MM.1S (cell line): ENCODE data around the gene COQ9.

ENCODE experiments used
- DNase-seq: peaks from one replicate; pipeline ENCODE4 v3.0.0-alpha.2; 2015
- H2AFZ ChIP-seq: fragments of 300-600 bp; sonication (generic); 2 replicates; pipeline ENCODE4 v1.6.0; 2016; ENCODE audit warnings: antibody characterized with exemption, low read length
- H3F3A ChIP-seq: fragments of 300-600 bp; sonication (generic); 2 replicates; pipeline ENCODE4 v1.6.1; 2016; ENCODE audit warnings: mild to moderate bottlenecking, antibody characterized with exemption, low read length, moderate library complexity, mixed read lengths; ENCODE audit not compliant: insufficient read depth
- H3K27ac ChIP-seq: fragments of 300-600 bp; sonication (generic); 2 replicates; pipeline ENCODE4 v1.5.1; 2016; ENCODE audit warnings: mild to moderate bottlenecking, low read length
- H3K27me3 ChIP-seq: fragments of 300-600 bp; sonication (generic); replicated peaks from 2 replicates; pipeline ENCODE4 v1.6.0; 2016; ENCODE audit warnings: low read length; ENCODE audit not compliant: insufficient read depth
- H3K36me3 ChIP-seq: fragments of 300-600 bp; sonication (generic); replicated peaks from 2 replicates; pipeline ENCODE4 v1.6.1; 2016; ENCODE audit warnings: mild to moderate bottlenecking, low read length, mixed read lengths; ENCODE audit not compliant: insufficient read depth
- H3K4me1 ChIP-seq: fragments of 300-600 bp; sonication (generic); 2 replicates; pipeline ENCODE4 v1.6.1; 2016; ENCODE audit warnings: low read length, mixed read lengths
- H3K4me2 ChIP-seq: fragments of 300-600 bp; sonication (generic); 2 replicates; pipeline ENCODE4 v1.6.0; 2016; ENCODE audit warnings: low read depth, low read length
- H3K4me3 ChIP-seq: fragments of 300-600 bp; sonication (generic); 2 replicates; pipeline ENCODE4 v1.5.1; 2016; ENCODE audit warnings: low read length, mixed read lengths
- H3K79me2 ChIP-seq: fragments of 300-600 bp; sonication (generic); 2 replicates; pipeline ENCODE4 v1.6.1; 2016; ENCODE audit warnings: mixed run types, low read length, mixed read lengths
- H3K9ac ChIP-seq: fragments of 300-600 bp; sonication (generic); 2 replicates; pipeline ENCODE4 v1.6.1; 2016; ENCODE audit warnings: low read length, mixed read lengths
- H3K9me2 ChIP-seq: fragments of 300-600 bp; sonication (generic); replicated peaks from 2 replicates; pipeline ENCODE4 v1.6.1; 2016; ENCODE audit warnings: mild to moderate bottlenecking, low read length, mixed read lengths; ENCODE audit not compliant: insufficient read depth
- H3K9me3 ChIP-seq: fragments of 300-600 bp; sonication (generic); replicated peaks from 2 replicates; pipeline ENCODE4 v1.6.1; 2016; ENCODE audit warnings: mild to moderate bottlenecking, low read length, mixed read lengths; ENCODE audit not compliant: insufficient read depth
- H4K20me1 ChIP-seq: fragments of 300-600 bp; sonication (generic); 2 replicates; pipeline ENCODE4 v1.6.1; 2016; ENCODE audit warnings: mild to moderate bottlenecking, low read length, moderate library complexity, mixed read lengths; ENCODE audit not compliant: insufficient read depth
- EZH2 ChIP-seq: fragments of 300-600 bp; sonication (generic); optimal IDR thresholded peaks from 2 replicates; pipeline ENCODE3; 2017; ENCODE audit warnings: low read depth, mild to moderate bottlenecking, antibody characterized with exemption, low read length, mixed read lengths
- EZH2phosphoT487 ChIP-seq: fragments of 300-600 bp; sonication (generic); IDR thresholded peaks from 2 replicates; pipeline ENCODE4 v1.6.1; 2018; ENCODE audit warnings: antibody characterized with exemption, low read length
- TF ChIP-seq, protein P1 (sequence below): fragments of 300-600 bp; sonication (generic); IDR thresholded peaks from 2 replicates; pipeline ENCODE4 v1.5.1; 2016; ENCODE audit warnings: antibody characterized with exemption, low read length, mixed read lengths

The COQ9 gene

DNA sequence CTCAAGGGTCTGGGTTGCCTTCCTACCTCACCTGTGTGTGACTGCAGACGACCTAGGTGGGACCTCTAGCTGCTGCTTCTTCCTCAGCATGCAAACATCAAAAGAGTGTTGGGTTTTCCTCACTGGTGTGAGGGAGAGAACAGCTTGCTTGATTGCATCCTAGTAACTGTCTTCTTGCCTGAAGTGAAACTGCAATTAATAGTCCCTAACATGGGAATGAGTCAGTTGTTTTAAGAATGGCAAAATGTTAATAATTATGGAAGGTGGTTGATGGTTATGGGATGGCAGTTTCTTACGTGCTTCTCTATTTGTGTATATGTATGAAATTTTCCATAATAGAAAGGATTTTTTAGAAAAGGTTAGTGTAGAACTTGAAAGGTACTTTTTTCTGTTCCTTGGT is 21.1 kb downstream of the COQ9 start:
- Histone ChIP-seq H3F3A (no peaks in the 10 kb centered on the region; the same call in 1 of the 2 replicates), H3K4me2 (no peak overlapping the region), H3K4me3 (no peak overlapping the region), H3K79me2 (peaks cover 19% of the 10 kb centered on the region), H3K9me3 (no peaks in the 10 kb centered on the region), H3K27ac (no peak overlapping the region), H4K20me1 (no peaks in the 10 kb centered on the region), H3K9ac (no peak overlapping the region), H3K36me3 (peaks cover 5% of the 10 kb centered on the region), H3K27me3 (no peaks in the 10 kb centered on the region), H3K9me2 (no peaks in the 10 kb centered on the region), H3K4me1 (peaks cover 2% of the 10 kb centered on the region), H2AFZ (no peak overlapping the region)
- TF ChIP-seq EZH2phosphoT487 (no peak), EZH2 (no peak)
- TF ChIP-seq, protein P1, sequence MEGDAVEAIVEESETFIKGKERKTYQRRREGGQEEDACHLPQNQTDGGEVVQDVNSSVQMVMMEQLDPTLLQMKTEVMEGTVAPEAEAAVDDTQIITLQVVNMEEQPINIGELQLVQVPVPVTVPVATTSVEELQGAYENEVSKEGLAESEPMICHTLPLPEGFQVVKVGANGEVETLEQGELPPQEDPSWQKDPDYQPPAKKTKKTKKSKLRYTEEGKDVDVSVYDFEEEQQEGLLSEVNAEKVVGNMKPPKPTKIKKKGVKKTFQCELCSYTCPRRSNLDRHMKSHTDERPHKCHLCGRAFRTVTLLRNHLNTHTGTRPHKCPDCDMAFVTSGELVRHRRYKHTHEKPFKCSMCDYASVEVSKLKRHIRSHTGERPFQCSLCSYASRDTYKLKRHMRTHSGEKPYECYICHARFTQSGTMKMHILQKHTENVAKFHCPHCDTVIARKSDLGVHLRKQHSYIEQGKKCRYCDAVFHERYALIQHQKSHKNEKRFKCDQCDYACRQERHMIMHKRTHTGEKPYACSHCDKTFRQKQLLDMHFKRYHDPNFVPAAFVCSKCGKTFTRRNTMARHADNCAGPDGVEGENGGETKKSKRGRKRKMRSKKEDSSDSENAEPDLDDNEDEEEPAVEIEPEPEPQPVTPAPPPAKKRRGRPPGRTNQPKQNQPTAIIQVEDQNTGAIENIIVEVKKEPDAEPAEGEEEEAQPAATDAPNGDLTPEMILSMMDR: no peak
- no peak for DNase-seq

DNA sequence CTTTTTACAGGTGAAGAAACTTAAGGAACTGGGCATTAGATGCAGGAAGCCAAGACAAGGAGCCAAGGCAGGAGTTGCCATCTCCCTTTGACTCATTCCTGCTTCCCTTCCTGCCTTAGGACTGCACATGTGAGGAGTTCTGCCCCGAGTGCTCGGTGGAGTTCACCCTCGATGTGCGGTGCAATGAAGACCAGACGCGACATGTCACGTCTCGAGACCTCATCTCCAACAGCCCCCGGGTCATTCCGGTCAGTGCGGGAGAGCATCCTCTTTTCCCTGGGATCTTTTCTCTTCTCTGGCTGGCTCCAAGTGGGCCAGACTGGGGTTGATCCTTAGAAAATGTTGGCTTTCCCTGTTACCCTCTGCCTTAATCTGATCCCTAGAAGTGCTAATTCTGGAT is 21.8 kb downstream of the COQ9 start:
- H3K36me3 ChIP-seq: peaks cover 5% of the 10 kb centered on the region

DNA sequence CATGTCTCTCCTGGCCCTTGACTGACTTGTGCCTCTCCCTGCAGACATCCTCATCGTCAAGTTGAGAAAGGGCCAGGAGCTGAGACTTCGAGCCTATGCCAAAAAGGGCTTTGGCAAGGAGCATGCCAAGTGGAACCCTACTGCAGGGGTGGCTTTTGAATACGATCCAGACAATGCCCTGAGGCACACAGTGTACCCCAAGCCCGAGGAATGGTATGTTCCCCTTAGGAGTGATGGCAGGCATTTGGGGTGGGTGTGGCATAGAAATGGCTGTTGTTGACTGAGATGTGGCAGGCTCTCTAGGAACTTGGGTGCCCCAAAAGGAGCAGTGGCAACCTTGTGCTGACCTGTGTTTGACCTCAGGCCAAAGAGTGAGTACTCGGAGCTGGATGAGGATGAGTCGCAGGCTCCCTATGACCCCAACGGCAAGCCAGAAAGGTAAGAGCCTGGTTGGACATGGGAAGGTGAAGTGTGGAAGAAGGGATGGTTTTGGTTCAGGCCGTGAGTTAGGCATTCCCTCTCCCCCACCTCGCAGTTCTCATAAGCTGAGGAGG is 22.7 kb downstream of the COQ9 start:
- Histone ChIP-seq H3K27ac (no peak overlapping the region), H3K4me2 (no peak overlapping the region), H3K9me3 (no peaks in the 10 kb centered on the region), H3K4me1 (no peaks in the 10 kb centered on the region), H3K79me2 (peaks cover 4% of the 10 kb centered on the region), H3F3A (no peaks in the 10 kb centered on the region; the same call in 1 of the 2 replicates), H2AFZ (no peak overlapping the region), H4K20me1 (no peaks in the 10 kb centered on the region), H3K9ac (no peak overlapping the region), H3K36me3 (peaks cover 2% of the 10 kb centered on the region), H3K27me3 (no peaks in the 10 kb centered on the region), H3K9me2 (no peaks in the 10 kb centered on the region), H3K4me3 (no peak overlapping the region)
- TF ChIP-seq, protein P1: no peak
- TF ChIP-seq EZH2 (no peak), EZH2phosphoT487 (no peak)
- DNase-seq: no peak

More for the DNA sequence above, 21.8 kb downstream of the COQ9 start:
- Histone ChIP-seq H3K27ac (no peak overlapping the region), H3K9me2 (no peaks in the 10 kb centered on the region), H3K27me3 (no peaks in the 10 kb centered on the region), H4K20me1 (no peaks in the 10 kb centered on the region), H3F3A (no peaks in the 10 kb centered on the region; the same call in 1 of the 2 replicates), H3K9ac (no peak overlapping the region), H2AFZ (no peak overlapping the region), H3K4me3 (no peak overlapping the region), H3K4me1 (no peaks in the 10 kb centered on the region), H3K79me2 (peaks cover 12% of the 10 kb centered on the region), H3K4me2 (no peak overlapping the region), H3K9me3 (no peaks in the 10 kb centered on the region)
- DNase-seq: no peak
- TF ChIP-seq EZH2phosphoT487 (no peak), EZH2 (no peak)
- TF ChIP-seq, protein P1: no peak
